NOMO-1 (cell line): ENCODE measurements around the gene PPM1B.
"Not testable (repeated sequence)": the region's sequence is repeated elsewhere in the genome, so short reads cannot be mapped to it uniquely, and the experiment has no call there.

ENCODE experiments used
- DNase-seq, 2 experiments: peaks; one replicate each; lab custom pipeline; 2025; ENCODE audit not compliant: unreplicated experiment in 2 of 2; lab: John Stamatoyannopoulos, UW

Gene PPM1B

DNA sequence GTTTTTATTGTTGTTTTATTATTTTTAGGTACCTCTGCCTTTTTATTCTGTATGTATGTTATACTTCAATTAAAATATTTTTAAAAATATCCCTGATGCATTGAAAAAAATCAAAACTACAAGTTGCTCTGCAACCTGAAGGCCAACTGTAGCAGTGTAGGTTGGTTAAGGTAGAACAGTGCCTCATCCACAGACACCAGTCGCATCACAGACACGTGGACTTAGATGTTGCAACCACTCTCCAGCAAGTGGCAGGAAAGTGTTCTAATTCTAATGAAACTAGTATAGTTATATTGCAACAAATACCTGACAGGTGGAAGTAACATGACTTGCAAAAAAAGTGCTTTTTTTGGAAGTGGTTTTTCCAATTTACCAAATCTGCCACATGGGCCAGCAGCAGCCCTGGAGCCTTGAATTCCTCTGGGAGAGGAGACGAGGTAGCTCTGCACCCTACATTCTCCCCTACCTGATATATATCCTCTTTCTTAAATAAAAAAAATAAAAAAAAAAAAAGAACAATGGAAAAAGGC, 78.2 kb downstream of the PPM1B start:
- DNase-seq = no peak

DNA sequence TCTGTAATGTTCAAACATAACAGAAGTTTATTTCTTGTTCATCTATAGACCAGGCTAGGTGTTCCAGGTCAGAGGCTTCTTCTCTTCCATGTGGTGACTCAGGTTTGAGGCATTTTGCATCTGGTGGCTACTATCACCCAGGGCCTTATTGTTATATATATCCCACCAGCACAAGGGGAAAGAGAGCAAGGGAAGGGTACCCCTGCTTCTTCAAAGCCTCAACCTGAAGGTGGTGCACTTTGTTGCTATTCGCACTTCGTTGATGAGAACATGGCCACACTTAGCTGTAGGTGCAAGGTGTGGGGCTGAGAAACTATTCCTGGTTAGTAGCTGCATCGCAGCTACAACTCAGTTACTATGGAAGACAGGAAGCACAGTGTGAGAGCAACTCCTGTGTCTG, 79.2 kb downstream of the PPM1B start:
- DNase-seq = no peak

DNA sequence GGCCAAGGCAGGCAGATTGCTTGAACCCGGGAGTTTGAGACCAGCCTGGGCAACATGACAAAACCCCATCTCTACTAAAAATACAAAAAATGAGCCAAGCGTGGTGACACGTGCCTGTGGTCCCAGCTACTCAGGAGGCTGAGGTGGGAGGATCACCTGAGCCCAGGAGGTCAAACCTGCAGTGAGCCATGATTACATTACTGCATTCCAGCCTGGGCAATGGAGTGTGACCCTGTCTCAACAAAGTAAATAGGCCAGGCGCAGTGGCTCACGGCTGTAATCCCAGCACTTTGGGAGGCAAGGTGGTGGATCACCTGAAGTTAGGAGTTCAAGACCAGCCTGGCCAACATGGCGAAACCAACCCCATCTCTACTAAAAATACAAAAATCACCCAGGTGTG, 80.6 kb downstream of the PPM1B start:
- not testable (repeated sequence) for DNase-seq

DNA sequence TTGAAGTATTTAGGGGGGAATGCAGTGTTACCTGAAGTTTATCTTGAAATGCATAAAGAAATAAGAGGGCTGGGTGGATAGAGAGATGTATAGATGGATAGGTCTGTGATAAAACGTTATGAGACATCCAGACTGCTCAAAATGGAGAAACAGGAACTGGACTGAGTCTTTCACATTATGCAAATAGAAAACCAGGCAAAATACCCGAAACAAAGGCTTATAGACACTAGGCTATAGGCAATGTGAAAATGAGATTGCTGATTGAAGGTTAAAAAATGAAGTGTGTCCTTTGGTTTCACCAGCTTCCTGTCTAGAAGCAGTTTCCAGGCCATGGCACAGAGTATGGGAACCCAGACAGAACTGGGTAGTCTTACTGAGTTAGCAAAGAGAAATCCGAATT, 81.7 kb downstream of the PPM1B start:
- no peak for DNase-seq

DNA sequence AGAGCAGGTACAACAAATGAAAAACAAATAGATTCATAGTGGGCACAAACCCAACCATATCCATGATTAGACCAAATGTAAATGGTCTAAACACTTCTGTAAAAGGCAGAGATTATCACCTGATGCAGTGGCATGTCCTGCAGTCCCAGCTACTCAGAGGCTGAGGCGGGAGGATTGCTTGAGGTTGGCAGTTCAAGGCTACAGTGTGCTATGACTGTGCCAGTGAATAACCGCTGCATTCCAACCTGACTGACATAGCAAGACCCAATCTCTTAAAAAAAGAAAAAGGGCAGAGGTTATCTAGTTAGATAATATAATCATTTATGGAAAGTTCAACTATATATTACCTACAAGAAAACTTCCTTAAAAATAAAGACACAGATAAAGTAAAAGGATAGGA, 85.3 kb downstream of the PPM1B start:
- no peak for DNase-seq

DNA sequence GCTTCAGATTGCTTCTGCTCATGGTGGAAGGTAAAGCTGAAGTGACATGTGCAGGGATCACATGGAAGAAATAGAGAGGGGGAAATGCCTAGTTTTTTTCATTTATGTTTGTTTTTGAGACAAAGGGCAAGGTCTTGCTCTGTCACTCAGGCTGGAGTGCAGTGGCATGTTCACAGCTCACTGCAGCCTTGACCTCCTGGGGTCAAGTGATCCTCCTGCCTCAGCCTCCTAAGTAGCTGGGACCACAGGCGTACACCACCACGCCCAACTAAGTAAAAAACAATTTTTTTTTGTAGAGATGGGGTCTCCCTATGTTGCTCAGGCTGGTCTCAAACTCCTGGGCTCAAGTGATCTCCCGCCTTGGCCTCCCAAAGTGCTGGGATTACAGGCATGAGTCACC, 87.0 kb downstream of the PPM1B start:
- DNase-seq = not testable (repeated sequence)

DNA sequence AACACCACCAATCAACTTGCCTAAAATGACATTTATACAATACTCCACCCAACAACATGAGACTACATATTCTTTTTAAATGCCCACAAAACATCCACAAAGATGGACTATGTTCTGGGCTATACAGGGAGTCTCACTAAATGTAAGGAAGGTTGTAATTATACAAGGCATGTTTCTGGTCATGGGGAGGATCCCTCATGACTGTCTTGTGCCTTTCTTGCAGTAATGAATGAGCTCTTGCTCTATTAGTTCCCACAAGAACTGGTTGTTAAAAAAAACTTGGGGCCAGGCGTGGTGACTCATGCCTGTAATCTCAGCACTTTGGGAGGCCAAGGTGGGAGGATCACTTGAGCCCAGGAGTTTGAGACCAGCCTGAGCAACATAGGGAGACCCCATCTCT, 89.1 kb downstream of the PPM1B start:
- not testable (repeated sequence) for DNase-seq

DNA sequence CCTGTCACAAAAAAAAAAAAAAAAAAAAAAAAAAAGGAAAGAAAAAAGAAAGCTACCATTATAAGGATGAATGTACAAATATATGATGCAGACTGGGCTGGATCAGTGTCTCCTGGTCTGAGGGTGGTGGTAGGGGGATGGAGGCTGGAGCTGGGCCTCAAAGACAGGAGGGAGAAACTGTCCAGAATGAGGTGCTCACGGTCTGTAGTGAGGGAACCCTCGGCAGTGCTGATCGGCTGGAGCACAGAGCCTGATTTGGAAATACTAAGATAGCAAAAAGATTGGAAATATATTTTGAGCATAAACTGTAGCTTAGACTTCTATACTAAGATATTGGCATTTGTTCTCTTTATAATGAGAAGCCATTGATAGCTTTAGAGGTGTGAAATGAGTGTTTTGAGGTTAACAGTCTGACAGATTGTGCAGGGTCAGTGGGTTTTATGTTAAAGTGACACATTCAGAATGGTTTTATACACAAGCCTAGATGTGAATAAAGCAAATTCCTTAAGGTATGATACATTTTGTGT, 98.7 kb downstream of the PPM1B start:
- no peak for DNase-seq

DNA sequence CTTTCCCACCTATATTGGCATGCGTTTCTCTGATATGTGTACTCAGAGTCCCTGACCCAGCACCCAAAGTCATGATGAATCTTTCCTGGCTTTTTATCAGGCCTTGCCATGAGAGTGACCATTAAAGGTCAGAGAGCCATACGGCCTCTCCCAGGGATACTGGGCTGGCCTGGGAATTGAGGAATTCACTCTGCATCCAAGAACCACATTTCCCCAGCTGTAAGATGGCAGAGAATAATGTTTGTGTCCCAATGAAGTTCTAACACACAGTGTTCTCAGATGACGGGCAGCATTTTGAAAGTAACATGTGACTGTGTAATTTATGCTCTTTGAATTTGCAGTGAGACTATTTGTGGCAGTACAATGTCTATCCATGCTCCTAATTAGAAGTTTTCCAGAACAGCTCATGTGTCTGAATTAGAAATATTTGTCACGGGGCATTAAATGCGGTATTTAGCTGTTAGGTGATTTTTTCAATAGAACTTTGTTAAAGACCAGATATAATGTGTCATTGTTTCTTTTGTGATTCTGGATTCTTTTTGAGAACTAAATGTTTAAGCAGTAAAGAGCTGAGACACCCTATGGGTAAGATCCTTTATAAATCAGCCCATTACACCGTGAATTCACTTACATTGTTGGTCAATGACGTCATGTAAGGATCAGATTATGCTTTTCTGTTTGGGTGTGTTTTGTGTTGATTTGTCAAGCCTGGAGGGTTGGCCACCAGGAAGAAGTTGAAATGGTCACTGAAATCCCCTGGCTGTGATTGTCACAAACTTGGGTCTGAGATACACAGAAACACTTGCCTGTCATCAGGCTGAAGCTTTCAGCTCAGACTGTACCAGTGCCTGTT, 99.3 kb downstream of the PPM1B start:
- DNase-seq = no peak

DNA sequence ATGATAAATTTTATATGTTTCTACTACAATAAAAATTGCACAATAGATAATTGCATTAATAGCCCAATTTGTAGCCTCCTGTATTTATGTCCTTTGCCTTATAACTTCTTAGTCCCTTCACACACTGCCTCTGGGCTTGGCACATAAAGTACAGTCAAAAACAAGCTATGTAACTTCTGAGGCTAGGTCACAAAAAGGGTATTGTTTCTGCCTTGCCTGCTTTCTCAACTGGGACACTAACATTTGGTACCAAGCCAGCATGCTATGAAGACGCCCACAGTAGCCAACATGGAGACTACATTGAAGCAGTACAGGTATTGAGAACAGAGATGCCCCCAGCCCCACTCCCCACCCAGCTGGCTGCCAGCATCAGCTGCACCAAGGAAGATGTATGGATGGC, 101.2 kb downstream of the PPM1B start:
- no peak for DNase-seq

DNA sequence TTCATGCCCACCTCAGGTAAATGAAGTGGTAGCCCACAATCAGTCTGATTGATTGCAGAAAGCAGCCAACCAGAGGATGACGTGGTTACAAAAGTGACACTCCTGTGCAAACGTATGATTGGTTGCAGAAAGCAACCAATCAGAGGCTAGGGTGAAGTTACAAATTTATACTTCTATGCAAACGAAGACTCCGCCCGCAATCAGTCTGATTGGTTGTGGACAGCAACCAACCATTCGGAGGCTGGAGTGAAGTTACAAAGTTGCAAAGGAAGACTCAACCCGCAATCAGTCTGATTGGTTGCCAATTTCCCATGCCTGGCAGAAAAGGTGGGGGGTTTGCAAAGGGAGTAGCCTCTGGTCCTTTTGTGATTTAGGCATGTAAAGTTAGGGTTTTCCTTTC, 102.6 kb downstream of the PPM1B start:
- no peak for DNase-seq

DNA sequence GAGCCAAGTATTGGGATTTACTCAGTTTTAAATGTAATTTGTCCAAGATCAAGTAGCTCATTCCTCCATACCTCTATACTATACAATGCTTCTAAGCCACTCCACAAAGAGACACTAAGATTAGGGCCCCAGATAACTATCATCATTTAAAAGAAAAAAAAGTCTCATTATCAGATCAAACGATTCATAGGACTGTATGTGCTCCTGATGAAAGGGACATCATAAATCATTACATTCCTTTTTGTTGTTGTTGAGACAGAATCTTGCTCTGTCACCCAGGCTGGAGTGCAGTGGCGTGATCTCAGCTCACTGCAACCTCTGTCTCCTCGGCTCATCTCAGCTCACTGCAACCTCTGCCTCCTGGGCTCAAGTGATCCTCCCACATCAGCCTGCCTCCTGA, 104.4 kb downstream of the PPM1B start:
- no peak for DNase-seq

DNA sequence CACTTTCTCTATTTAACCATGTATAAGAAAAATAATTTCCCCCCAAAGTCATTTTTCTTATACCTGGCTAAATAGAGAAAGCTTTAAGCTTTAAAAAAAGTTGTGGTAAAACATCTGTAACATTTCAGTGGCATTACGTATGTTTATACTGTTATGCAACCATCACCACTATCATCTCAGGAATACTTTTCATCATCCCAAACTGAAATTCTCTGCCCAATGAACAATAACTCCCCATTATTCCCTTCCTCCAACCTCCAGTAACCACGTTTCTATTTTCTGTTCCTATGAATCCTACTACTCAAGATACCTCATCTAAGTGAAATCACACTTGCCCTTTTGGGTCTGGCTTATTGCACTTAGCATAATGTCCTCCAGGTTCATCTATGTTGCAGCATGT, 104.9 kb downstream of the PPM1B start:
- DNase-seq = no peak

DNA sequence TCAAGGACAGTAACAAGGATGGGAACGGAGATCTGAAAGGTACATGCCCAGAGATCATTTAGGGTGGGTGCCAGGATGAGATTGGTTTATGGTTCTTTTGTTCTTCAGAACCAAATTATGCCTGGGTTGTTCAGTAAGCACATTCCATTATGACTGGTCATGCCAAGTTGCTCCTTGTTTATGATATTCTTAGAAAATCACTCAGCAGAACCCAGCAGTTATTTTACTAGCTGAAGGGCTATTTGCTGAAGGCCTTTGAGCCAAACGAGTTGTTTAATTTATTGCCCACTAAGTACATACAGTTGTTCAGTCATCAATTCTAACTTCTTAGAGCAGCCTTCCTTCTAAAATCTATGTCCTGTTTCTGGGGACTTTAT, 107.2 kb downstream of the PPM1B start:
- no peak for DNase-seq

DNA sequence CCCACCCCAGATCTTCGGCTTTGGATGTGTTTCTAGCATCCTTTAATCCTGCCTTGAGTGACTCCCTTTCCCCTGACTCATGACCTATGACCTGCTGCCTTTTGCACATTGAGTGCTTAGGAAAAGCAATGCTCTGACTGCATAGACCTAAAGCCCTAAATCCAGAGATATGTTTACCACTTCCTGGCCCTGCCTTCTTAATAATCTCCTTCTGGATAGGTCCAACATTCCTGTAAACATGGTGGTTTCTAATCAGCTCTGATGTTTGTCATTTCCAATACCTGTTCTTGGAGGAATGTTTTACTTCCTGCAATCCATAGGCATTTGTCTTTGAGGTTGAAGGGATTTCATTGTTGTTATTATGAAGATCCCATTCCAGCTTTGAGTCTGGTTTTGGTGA, 108.9 kb downstream of the PPM1B start:
- DNase-seq = no peak

DNA sequence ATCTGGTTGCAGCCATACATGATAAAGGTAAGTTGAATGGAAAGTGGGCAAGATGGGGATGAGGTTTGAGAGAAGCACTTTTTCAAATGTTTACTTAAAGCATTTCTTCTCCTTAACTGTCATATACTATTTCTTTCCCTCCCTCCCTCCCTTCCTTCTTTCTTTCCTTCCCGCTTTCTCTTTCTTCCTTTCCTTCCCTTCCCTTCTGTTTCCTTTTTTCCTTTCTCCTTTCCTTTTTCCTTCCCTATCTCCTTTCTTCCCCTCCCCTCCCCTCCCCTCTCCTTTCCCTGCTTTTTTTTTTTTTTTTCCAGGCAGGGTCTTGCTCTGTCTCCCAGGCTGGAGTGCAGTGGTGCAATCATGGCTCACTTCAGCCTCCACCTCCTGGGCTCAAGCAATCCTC, 112.2 kb downstream of the PPM1B start:
- no peak for DNase-seq
